GM21381 (cell line): ENCODE results near the gene TBC1D8.
"Not testable (repeated sequence)": the region's sequence is repeated elsewhere in the genome, so short reads cannot be mapped to it uniquely, and the experiment has no call there.

Source experiments
- ATAC-seq: cut with Tn5 transposase; IDR thresholded peaks from one replicate; pipeline ENCODE4 v1.9.1; 2021; ENCODE audit warnings: mild to moderate bottlenecking, moderate library complexity; ENCODE audit not compliant: unreplicated experiment

The TBC1D8 gene

GRCh38 chr2:101080211-101081068 is 70.7 kb downstream of the TBC1D8 start:
- no peak for ATAC-seq

DNA sequence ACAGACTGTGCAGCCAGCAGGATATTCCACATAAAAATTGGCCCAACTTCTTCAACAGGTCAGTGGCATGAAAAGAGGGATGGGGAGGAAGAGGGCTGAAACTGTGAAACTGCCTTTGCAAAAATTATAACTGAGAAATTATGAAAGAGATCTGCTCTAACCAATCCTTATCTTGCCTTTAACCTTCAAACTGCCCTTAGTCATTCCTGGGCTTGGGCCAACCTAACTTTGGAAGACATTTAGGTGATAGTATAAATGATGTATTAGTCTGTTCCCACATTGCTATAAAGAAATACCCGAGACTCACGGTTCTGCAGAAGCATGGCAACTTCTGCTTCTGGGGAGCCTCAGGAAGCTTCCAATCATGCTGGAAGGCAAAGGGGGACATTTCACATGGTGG is 74.6 kb downstream of the TBC1D8 start:
- no peak for ATAC-seq

- no peak for ATAC-seq
Measured at GRCh38 chr2:101064868-101065549, 86.2 kb downstream of the TBC1D8 start.

GRCh38 chr2:101064505-101064867 is 86.7 kb downstream of the TBC1D8 start:
- no peak for ATAC-seq

- no peak for ATAC-seq
Measured at GRCh38 chr2:101064125-101064502, 87.1 kb downstream of the TBC1D8 start.

DNA sequence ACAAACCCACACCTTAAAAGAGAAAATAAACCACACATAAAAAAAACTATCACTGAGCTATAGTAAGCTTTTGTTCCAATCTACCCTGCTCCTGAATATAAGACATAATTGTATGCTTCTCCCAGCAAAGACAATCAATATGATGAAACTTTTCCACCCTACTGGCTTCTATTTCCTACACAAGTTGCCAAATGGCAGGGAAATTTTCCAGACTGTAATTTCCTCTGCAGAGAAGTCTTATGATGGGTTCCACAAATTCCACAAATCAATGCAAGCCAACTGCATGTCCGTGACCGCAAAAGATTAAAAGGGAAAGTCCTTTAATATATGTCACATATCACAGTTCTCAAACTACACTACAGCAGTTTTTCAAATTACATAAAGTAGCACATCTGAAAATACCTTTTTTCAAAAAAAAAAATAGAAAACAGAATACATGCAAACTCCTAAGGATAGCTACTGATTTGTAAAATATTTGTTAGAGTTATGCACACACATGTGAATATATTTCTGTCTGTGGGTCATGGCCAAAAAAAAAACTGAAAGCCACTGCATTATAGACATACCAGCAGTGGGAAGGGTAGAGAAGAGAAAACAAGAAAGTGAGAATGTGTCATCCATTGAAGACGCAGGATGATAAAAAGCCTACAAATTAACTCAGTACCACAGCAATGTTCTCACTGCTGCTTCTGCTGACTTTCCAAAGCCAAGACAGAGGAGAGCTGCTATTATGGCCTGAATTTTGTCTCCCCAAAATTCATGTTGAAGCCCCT is 87.6 kb downstream of the TBC1D8 start:
- ATAC-seq = no peak

DNA sequence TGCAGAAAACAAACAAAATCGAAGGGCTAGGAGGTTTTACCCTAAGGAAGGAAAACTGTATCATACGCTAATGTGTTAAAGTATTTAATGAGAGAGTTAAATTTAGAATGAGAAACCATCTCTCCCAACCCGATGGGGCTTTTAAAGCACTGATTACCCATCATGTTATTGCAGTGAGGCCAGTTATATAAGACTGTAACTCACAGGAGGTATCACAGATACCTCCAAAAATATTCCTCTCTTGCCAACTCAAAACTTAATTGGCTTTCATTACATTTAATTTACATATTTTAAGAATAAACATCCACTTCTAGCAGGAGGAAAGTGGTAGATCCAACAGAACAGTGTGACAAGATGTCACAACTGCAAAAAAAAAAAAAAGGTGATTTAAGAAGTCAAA is 92.8 kb downstream of the TBC1D8 start:
- no peak for ATAC-seq

DNA sequence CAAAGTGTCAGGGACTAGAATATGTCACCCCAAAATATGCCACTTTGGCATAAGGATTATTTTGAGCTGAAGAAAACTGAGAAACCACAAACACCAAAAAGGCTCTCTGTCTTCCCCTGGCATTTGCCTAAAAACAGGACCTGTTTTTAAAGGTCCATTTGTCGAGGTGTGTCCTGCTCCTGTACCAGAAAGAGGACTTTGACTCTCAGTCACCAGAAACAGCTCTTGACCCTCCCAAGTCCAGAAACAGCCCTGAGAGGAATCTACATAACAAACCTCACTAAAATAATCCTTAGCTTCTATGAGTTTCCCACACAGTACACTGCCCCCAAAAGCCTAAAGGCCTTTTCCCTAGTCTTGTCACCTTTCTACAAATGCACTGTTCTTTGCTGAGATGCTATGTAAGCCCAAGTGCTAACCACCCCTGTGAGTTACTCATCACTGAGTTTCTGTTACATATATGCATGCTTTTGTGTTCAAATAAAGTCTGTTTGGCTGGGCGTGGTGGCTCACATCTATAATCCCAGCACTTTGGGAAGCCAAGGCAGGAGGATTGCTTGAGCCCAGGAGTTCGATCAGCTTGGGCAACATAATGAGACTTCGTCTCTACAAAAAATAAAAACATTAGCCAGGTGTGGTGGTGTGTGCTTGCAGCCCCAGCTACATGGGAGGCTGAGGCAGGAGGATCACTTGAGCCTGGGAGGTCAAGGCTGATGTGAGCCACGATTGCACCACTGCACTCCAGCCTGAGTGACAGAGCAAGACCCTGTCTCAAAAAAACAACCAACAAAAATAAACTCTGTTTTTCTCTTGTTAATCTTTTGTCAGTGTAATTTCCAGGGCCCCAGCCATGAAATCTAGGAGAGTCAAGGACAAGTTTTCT is 93.9 kb downstream of the TBC1D8 start:
- no peak for ATAC-seq

- ATAC-seq = no peak
Measured at GRCh38 chr2:101053117-101053516, 98.1 kb downstream of the TBC1D8 start.

DNA sequence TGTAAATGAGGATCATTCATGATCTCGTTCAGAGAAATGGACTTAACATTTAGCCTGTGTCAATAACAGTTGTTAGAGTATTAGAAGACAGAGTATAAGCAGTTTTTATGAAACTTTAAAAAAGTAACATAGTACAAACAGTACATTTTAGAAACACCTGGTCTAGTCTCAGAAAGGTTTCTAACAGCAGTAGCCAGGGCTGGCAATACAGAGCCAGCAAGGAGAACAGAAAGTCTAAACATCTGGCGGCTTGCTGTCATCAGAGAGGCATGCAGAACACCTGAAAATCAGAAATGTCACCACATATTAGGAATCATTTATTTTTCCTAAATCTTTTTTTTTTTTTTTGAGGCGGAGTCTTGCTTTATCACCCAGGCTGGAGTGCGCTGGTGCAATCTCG is 99.0 kb downstream of the TBC1D8 start:
- ATAC-seq = no peak

DNA sequence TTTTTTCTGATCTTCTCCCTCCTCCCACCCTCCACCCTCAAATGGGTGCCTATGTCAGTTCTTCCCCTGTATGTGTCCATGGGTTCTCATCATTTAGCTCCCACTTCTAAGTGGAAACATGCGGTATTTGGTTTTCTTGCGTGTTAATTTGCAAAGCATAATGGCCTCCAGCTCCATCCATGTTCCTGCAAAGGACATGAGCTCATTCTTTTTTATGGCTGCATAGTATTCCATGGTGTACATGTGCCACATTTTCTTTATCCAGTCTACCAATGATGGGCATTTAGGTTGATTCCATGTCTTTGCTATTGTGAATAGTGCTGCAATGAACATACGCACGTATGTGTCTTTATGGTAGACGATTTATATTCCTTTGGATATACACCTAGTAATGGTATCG is 100.3 kb downstream of the TBC1D8 start:
- not testable (repeated sequence) for ATAC-seq

- no peak for ATAC-seq
Measured at GRCh38 chr2:101048756-101049155, 102.4 kb downstream of the TBC1D8 start.

DNA sequence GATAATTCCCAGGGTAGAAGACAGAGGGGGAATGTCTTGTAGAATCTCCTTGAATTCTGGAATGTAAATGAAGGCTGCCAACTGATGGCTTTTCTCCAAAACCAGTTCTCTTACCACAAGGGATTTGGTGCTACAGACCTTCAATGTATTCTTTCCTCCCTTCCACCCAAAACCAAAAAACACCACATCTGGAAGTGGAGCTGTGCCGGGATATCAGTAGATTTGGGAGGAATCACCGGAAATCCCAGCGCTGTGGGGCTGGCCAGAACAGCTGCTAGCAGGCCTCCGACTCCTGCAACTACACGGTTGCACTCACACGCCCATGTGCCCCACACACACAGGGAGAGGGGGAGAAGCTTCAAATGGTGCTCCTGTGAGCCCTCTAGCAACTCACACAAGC is 103.4 kb downstream of the TBC1D8 start:
- ATAC-seq = no peak

DNA sequence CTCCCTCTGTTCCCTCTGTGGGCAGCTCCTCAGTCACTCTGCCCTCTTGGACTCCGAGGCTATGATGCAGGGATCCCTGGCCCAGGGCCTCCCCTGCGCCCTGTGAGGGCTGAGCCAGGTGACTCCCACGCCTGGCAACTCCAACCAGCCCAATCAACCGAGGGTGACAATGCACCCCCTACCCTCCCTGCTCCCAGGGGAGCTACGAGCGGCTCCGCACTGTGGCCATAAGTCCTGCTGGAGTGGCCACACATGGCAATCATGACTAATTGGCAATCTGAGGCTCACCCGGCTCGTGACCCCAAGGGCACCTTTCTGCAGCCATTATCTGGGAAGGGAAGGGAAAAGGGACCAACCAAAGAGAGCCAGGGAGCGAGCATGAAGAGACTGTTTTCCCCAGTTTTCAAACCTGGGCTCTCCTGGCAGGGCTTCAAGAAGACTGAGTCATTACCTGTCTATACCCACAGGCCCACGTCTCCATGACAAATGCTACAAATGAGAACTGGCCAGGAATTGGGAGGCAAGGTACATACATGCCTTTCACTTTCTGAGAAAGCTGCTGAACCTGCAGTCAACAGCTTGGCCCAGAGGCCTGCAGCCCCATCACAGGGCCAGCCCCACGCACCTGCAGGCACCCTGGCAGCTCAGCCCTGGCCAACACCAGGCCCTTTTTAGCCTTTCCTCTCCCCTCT is 104.0 kb downstream of the TBC1D8 start:
- ATAC-seq = no peak

- ATAC-seq = no peak
Measured at GRCh38 chr2:101045330-101045729, 105.9 kb downstream of the TBC1D8 start.

- ATAC-seq = no peak
Measured at GRCh38 chr2:101041413-101041812, 109.8 kb downstream of the TBC1D8 start.

DNA sequence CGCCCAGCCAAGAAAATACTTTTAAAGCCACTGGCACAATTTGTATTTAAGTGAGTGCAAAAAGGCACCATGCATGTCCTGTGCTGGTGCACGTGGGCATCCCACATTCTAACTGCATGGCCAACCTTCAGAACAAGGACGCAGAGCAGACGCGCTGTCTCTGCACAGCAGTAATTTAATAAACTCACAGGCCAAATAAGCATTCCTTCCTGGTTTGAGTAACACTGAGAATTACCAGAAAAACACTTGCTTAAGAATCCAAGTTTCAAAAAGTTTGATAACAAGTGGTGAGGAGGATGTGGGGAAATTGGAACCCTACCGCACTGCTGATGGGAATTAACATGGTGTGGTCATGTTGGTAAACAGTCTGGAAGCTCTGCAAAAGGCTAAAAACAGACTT is 110.4 kb downstream of the TBC1D8 start:
- no peak for ATAC-seq

DNA sequence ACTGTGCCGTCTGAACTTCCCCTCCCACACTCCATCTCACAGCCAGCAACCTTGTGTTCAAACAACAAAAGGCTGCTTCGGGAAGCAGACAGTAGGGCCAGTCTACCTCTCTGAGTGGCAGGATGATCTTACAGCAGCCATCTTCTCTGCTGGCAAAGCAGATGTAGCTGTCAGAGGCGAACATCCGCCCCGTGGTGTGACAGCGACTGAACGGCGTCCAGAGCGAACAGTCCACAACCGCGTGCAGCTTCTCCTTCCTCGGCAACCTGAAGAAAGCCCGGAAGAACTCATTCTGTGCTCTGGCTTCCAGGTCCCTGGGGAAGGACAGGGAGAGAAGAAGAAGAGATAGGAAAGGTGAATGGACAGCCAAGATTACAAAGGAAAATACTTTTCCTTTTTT is 111.1 kb downstream of the TBC1D8 start:
- no peak for ATAC-seq

- no peak for ATAC-seq
Measured at GRCh38 chr2:101038455-101039255, 112.5 kb downstream of the TBC1D8 start.
